A204.1 (cell line): Measurements from ENCODE around the gene ADA.

Experiments used
- FAIRE-seq: peaks from 2 replicates; lab custom pipeline; 2012; peaks lifted over from hg19 to GRCh38; lab: Jason Lieb, UNC

ADA gene

DNA sequence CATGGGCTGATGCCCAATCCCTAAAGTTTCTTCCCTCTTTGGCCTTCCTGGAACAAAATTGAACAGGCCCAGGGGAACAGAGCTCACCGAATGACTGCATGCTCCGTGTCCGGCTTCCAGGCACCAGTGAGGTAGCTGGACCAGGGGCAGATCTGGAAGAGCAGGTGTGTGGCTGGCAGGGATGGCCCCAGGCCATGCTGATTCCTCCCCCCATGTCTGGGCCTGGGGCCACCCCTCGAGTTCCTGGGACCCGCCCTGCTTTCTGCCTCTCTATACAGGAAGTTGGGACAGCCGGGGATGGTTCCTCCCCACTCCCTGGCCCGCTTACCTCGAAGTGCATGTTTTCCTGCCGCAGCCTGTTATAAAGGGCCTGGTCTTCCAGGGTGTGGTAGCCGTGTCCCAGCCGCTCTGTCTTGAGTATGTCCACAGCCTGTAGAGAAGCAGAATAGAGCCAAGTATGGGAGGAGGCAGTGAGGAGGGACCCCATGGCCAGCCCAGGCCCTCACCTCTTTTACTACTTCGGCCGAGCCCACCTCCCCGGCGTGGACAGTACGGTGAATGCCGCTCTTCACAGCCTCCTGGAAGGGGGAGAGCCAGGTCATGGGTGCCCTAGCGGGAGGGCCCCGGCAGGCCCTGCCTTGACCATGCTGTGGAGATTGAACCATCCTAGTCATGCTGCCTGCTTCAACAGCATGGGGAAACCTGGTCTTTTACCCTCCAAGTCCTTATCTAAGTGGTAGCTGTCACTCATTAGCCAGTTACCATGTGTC is 28.8 kb downstream of the ADA start:
- FAIRE-seq, result no peak

DNA sequence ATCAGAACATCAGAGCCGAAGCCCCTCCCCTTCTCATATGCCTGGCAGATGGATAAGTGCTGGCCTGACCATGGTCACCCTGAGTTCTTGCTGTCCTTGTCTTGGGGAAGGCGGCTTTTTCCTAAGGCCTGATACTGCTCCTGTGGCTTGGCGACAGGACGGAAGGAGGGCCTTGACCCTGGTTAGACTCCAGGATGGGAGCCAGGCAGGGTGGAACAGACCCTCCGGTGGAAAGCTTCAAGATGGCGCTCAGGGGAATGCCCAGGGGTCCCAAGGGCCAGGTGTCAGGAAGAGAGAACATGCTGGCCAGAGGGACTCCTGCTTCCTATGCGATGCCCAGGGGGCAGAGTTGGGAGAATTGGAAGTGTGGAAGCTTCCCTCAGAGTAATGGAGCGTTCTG is 29.6 kb downstream of the ADA start:
- FAIRE-seq, result no peak

DNA sequence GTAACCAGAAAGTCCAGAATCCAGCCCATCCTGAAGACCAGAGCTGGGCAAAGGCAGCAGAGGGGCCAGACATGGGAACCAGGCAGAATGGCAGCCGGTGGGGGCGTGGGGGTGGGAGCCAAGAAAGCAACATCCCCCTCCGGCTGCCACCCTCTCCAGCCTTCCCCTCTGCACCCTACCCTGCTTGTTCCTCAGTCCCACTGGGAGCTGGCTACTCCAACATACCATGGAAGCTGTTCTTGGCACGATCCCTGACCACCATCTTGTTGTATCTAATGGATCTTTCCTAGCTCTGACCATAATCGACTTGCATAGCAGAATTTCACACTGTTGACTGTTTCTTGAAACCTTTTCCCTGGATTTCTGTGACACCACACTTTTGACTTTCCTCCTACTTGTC is 30.2 kb downstream of the ADA start:
- no peak for FAIRE-seq

- FAIRE-seq, result no peak
Observed at GRCh38 chr20:44620030-44620429, 31.5 kb downstream of the ADA start.

- FAIRE-seq, result no peak
Observed at GRCh38 chr20:44619294-44619693, 32.2 kb downstream of the ADA start.

- no peak for FAIRE-seq
Observed at GRCh38 chr20:44618318-44618731, 33.2 kb downstream of the ADA start.

DNA sequence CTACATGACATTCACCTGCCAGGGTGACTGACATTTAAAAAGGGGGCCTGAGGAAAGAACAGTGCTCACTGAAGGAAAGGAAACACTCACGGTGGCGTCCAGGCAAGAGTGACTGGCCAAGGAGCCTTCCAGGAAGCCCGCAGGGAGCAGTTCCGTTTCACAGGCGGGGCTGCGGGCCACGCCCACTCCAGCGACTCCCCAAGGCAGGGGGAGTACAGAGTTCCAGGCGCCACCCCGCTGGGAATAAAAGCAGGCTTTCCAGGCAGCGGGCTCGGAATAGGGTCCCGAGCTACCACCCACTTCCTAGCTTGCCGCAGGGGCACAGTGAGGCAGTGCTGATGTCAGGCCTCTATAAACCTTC is 34.9 kb downstream of the ADA start:
- FAIRE-seq, result no peak

- no peak for FAIRE-seq
Observed at GRCh38 chr20:44615876-44616603, 35.5 kb downstream of the ADA start.

- FAIRE-seq, result no peak
Observed at GRCh38 chr20:44615169-44615791, 36.2 kb downstream of the ADA start.

DNA sequence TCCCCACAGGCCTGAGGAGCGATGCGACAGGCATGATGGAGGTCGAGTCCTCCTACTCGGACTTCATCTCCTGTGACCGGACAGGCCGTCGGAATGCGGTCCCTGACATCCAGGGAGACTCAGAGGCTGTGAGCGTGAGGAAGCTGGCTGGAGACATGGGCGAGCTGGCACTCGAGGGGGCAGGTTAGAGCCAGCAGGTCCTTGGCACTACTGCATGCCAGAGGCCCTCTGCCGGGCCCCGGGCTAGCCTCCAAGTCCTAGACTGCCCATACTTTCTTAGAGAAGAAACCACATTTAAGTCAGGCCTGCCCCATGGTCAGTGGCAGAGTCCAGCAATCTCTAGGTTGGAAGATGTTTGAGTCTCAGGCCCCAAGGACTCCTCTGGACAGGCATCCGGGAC is 37.0 kb downstream of the ADA start:
- FAIRE-seq, result no peak

- no peak for FAIRE-seq
Observed at GRCh38 chr20:44613575-44613974, 37.9 kb downstream of the ADA start.

DNA sequence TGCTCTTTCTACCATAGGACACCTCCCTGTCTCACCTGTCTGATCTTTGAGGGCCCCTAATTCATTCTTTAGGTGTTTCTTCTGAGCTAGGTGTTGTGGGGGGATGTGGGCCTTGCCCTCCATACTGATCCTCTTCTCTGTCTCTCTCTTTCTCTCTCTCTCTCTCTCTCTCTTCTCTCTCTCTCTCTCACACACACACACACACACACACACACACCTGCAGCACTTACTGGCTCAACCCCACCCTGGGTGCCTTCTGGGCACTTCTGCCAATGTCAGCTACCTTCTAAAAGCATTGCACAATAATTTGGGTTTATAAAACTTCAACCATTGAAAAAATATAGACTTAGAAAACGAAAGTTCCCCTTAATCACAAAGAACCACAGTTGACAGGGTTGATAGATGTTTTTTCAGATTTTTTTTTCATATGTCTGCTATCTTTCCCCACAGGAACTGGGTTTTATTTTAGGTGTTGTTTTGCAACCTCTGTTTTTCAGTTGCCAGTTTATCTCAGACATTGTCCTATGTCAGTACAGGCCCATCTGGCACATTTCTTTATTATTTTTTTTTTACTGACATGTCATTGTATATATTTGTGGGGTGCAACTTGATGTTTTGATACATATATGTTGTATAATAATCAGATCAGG is 41.1 kb downstream of the ADA start:
- no peak for FAIRE-seq

GRCh38 chr20:44609516-44610312 is 41.8 kb downstream of the ADA start:
- peak; percentile 44 for FAIRE-seq

DNA sequence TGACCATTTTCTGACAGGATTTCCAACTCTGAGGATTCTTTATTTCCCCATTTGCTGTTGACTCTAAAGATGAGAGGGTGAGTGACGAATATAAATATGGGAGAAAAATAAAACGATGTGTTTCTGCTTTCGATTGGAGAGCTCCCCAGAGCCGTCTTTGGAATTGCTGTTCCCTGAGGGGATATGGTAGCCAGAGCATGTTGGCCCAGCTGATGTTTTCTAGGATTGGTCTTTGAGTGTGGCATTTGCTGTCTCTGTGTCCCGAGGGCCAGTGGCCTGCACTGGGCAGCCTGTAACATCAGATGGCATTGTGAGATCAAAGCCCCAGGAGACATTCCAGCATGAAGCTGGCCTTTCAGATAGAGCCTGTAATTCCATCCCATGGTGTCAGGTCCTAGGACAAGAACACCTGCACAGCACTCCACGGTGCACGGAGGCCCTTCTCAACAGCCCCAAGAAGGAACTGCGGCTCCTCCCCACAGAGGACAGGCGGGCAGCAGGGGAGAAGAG is 42.4 kb downstream of the ADA start:
- FAIRE-seq, result no peak

DNA sequence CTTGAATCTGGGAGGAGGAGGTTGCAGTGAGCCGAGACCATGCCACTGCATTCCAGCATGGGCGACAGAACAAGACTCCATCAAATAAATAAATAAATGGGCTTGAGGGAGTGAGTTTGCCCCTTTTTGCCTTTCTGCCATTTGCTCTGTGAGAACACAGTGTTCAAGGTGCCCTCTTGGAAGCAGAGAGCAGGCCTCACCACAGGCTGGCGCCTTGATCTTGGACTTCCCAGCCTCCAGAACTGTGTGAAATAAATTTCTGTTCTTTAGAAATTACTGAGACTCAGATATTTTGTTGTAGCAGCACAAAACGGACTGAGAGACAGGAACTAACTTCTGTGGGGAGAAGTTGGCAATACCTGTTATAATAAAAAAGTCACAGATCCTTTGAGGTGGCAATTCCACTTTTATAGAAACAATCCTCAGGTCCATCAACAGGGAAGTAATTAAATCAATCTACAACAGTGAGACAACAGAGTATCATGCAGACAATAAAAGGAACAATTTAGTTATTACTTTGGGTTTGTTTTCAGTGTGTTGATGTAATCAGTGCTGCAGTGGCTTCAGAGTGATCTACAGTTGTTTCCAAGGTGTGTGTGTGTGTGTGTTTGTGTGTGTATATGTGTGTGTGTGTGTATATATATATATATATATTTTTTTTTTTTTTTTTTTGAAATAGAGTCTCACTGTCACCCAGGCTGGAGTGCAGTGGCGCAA is 44.6 kb downstream of the ADA start:
- FAIRE-seq, result no peak

DNA sequence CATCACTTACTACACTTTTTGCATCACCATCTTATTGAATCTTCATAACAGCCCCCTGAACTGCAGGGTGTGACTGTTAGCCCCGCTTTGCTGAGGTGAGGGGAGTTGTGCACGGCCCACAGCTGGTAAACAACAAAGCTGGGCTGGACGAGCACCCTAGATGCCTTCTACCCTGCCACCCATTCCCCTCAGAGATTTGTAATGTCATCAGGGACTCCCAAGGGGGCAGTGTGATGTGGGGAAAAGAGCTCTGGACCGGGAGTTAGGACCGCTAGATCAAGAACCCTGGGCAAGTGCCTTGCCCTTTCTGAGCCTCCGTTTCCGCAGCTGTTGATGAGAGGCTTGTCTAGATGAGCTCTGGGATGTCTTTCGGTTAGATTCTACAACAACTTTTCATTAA is 48.2 kb downstream of the ADA start:
- FAIRE-seq, result no peak

DNA sequence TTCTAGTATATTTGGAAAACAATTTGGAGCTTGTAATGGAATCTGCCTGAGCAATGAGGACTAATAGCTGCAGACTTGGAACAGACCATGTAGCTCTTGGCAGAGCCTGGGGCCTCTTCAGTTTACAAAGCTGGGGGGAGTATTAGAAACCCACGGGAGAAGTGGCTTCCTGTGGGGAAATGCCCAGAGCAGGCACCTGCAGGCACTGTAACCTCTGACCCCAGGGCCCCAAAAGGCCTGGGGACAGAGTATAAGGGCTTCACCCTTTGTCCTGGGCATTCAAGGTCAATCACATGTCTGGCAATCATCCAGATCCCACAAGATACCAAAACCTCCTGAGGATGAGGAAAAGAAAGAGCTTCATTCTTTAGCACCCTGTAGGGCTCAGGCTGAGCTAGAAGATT is 49.7 kb downstream of the ADA start:
- FAIRE-seq, result no peak

DNA sequence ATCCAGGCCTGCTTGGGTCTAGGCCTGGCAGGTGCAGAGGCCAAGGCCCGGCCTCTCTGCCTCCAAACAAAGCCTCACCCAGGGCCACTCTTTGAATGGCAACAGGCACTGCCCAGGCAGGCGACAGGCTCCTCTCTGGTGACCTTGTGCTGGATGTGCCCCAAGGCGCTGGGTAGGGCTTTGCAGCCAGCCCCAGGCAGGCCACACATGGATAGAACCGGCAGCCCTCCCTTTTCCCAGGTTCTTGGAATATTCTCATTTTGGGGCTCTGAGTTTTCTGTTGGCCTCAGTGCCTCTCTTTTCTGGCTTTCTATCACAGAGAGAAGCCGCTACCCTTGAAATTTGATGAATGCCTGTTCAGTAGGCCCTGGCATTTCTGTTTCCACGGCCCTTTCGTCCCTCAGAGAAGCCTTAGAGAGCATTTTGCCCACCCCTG is 50.2 kb downstream of the ADA start:
- FAIRE-seq, result no peak

- no peak for FAIRE-seq
Observed at GRCh38 chr20:44600758-44601201, 50.7 kb downstream of the ADA start.

DNA sequence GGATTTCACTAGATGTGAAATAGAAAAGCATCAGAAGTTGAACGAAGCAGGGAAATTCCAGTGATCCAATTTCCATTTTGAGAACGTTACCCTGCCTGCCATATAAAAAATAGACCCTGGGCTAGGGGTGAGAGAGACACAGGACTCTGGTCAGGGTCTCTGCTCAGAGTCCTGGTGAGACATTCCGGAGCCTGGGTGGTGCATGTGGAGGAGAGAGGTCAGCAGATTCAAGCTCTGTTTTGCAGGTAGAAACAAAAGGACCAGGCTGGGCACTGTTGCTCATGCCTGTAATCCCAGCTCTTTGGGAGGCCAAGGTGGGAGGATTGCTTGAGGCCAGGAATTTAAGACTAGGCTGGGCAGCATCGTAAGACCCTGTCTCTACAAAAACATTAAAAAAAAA is 51.2 kb downstream of the ADA start:
- FAIRE-seq, result no peak

- no peak for FAIRE-seq
Observed at GRCh38 chr20:44599715-44600114, 51.8 kb downstream of the ADA start.
